Upper lobe of right lung (tissue), 1 donor: Measurements from ENCODE around the gene SNED1. TPM values are rescaled to one million over a fixed set of nuclear protein-coding genes. Genes with fewer than 3 reads are reported as not detected.

Experiments used
- ATAC-seq: fragments of 200-7000 bp; cut with Tn5 transposase; one replicate; pipeline ENCODE4 v1.9.1; 2020; ENCODE audit warnings: mild to moderate bottlenecking, moderate library complexity
- DNase-seq: peaks from one replicate; pipeline ENCODE4 v3.0.0-alpha.2; 2020
- H3K27ac ChIP-seq: fragments of 200-600 bp; one replicate; pipeline ENCODE4 v1.8.0; 2022
- H3K27me3 ChIP-seq: fragments of 200-600 bp; one replicate; pipeline ENCODE4 v1.8.0; 2022; ENCODE audit warnings: mild to moderate bottlenecking
- H3K36me3 ChIP-seq: fragments of 200-600 bp; one replicate; pipeline ENCODE4 v1.8.0; 2022
- H3K4me1 ChIP-seq: fragments of 200-600 bp; one replicate; pipeline ENCODE4 v1.8.0; 2022
- H3K4me3 ChIP-seq: fragments of 200-600 bp; one replicate; pipeline ENCODE4 v1.8.0; 2022; ENCODE audit warnings: mild to moderate bottlenecking
- H3K9me3 ChIP-seq: fragments of 200-600 bp; one replicate; pipeline ENCODE4 v1.8.0; 2022
- intact Hi-C: fragments of 100-400 bp; cut with DNase I; formaldehyde crosslinking; loops from one replicate; pipeline ENCODE4 v1.11.0; 2022
- total RNA-seq: library from RNA; stranded (reverse); fragmentation: NEBNext Ultra II Directional; extraction: Animal tissue kit (Norgen Biotek cat#: 25700); gene quantifications from one replicate; pipeline ENCODE4 v1.2.1, GENCODE V29; 2021
- TF ChIP-seq, protein P1 (sequence below): fragments of 200-600 bp; IDR thresholded peaks from one replicate; pipeline ENCODE4 v1.8.0; 2022; ENCODE audit warnings: antibody characterized with exemption
- donor health status: DM: no; HTN: yes; CAD: no; lungs with severe emphysema.

Gene SNED1
- total RNA-seq, 1 donor from 2014 or later = 38.4 TPM

DNA sequence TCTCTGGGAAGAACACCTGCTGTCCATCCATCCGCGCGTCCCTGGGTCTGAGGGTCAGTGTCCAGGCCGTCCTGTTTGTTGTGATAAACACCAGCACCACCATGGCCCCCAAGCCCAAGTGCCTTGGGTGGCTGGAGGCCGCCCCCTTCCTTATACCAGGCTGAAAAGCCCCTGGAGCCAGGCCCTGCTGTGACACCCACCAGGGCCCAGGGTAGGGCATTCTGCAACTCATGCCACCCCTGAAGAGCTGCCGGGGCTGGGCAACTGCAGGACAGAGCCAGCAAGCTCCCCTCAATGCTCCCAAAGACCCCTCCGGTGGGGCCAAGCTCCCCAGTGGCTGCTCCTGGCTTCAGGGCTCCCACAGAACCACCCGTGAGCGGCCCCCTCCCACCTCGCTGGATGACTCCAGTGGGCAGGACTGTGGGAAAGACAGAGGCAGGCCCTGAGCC lies 31.9 kb upstream of the SNED1 start:
- H3K36me3 ChIP-seq = no peaks in the 10 kb centered on the region
- ATAC-seq (no peak), DNase-seq (peak; percentile 58)
- H3K9me3 ChIP-seq = no peaks in the 10 kb centered on the region
- TF ChIP-seq, protein P1, sequence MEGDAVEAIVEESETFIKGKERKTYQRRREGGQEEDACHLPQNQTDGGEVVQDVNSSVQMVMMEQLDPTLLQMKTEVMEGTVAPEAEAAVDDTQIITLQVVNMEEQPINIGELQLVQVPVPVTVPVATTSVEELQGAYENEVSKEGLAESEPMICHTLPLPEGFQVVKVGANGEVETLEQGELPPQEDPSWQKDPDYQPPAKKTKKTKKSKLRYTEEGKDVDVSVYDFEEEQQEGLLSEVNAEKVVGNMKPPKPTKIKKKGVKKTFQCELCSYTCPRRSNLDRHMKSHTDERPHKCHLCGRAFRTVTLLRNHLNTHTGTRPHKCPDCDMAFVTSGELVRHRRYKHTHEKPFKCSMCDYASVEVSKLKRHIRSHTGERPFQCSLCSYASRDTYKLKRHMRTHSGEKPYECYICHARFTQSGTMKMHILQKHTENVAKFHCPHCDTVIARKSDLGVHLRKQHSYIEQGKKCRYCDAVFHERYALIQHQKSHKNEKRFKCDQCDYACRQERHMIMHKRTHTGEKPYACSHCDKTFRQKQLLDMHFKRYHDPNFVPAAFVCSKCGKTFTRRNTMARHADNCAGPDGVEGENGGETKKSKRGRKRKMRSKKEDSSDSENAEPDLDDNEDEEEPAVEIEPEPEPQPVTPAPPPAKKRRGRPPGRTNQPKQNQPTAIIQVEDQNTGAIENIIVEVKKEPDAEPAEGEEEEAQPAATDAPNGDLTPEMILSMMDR = no peak
- H3K27me3 ChIP-seq = no peaks in the 10 kb centered on the region
- intact Hi-C loops = no loop called here
- H3K4me3 ChIP-seq = no peak overlapping the region
- H3K4me1 ChIP-seq = peaks cover 11% of the 10 kb centered on the region
- no peak overlapping the region for H3K27ac ChIP-seq

DNA sequence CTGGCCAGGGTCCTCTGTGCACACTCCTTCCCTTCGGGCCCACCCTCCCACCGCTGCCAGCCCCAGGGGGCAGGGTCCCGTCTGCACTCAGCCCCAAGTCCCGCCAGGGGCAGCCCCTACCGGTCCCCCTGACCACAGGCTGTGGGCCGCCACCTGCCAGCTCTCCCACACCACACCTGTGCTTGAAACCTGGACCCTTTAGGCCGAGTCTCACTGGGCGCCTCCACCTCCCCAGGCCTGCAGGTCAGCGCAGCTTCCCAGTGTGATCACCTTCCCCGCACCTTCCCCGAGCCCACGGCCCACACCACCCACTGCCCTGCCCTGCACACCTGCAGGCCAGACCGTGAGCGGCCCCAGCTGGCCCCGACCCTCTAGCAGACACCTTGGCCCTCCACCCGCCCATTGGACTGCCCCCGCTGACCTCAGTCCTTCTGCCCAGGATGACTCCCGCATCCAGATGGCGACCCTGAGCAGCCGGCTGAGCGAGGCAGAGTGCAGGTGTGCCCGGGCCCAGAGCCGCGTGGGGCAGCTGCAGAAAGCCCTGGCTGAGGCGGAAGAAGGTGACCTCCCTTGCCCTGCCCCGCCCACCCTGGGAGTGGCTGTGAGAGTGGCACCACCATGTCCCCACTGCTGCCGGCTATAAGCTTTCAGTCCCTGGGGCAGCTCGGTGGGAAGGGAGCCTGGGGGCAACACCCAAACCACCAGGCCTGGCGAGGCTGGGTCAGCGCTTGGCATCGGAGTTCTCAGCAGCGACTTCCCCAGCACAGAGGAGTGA lies 31.3 kb upstream of the SNED1 start:
- Histone ChIP-seq H3K4me3 (no peak overlapping the region), H3K27ac (no peak overlapping the region)
- intact Hi-C loops = no loop called here

DNA sequence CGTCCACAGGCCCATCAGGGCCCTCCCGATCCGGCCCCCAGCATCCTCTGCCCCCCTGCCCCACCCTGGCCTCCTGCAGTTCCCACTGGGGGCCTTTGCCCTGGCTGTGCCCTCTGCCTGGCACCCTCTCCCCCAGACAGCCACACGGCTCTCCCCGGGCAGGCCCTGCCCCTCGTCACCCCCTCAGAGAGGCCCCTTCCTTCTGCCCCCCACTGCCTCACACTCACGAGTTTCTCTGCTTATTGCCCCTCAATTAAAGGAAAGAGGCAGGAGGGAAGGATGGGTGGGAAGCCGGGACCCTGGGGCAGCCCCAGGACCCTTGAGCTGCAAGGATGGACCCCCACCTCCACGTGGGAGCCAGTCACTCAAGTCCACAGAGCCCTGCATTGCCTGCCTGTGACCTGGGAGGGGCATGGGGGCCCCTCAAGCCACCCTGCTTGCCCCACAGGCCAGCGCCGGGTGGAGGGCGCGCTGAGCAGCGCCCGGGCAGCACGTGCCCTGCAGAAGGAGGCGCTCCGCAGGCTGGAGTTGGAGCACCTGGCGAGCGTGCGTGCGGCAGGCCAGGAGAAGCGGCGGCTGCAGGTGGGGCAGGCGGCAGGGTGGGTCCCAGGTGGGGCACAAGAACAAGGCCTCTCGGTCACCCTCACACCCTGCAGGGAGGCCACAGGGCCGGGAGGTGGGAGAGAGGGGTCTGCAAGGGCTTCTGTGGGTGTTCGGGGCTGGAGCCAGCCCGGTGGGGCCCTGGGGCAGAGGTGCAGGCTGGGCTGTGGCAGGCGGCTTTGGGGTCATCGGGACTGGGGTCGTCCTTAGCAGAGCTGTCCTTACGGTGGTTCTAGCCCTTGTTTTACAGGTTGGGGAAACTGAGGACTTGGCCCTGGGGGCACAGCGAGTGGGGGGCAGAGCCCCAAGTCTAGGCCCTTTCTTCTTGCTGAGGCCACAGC lies 30.5 kb upstream of the SNED1 start:
- TF ChIP-seq, protein P1 = no peak
- Histone ChIP-seq H3K36me3 (no peaks in the 10 kb centered on the region), H3K27ac (no peak overlapping the region), H3K27me3 (no peaks in the 10 kb centered on the region), H3K4me1 (peaks cover 11% of the 10 kb centered on the region), H3K9me3 (no peaks in the 10 kb centered on the region), H3K4me3 (no peak overlapping the region)
- peak; percentile 61 for DNase-seq
- intact Hi-C loops = no loop called here
- ATAC-seq = no peak

More for the DNA sequence above, 31.3 kb upstream of the SNED1 start:
- Histone ChIP-seq H3K4me1 (peaks cover 11% of the 10 kb centered on the region), H3K36me3 (no peaks in the 10 kb centered on the region), H3K9me3 (no peaks in the 10 kb centered on the region), H3K27me3 (no peaks in the 10 kb centered on the region)
- DNase-seq = peak; percentile 63
- no peak for ATAC-seq
- TF ChIP-seq, protein P1 = no peak

DNA sequence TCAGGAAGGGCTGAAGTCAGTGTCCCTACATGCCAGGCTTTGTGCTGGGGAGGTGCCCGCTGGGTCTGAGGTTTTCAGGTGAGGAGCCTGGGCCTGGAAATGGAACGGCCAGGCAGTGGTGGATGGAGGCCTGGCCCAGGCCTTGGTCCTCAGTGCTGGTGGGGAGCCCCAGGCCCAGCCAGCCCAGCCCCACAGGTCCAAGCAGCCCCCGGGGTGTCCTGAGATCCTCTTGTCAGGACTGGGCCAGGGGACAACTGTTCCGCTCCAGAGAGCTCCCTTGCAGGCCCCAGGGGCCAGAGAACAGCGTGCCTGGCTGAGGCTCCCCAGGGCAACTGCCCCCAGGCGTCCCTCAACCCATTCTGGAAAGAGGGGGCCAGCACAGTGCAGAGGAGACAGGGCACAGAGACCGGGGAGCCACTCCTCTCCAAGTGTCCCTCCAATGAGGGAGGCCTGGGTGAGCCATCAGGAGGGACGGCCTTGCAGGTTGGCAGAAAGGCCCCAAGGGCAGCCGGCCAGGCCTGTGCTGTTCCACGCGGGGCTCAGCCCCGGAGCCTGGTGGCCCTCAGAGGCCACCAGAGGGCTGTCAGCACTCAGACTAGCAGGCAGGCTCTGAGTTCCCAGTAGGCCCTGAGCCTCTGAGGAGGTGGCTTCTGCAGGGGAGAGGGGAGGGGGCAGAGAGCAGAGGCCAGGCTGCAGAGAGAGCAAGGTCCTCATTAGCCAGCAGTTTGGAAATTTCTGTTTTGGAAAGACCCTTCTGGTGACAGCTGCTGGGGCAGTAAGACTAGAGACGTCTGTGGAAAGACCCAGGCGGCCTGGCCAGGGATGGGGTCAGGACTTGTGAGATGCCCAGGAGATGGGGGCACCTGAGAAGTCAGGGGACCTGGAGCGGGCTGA lies 29.4 kb upstream of the SNED1 start:
- H3K9me3 ChIP-seq = no peaks in the 10 kb centered on the region
- peak overlapping the region; percentile 24 for H3K27ac ChIP-seq
- no peak overlapping the region for H3K4me3 ChIP-seq
- no peaks in the 10 kb centered on the region for H3K36me3 ChIP-seq
- TF ChIP-seq, protein P1 = no peak
- peaks cover 11% of the 10 kb centered on the region for H3K4me1 ChIP-seq
- H3K27me3 ChIP-seq = no peaks in the 10 kb centered on the region
- intact Hi-C loops = no loop called here
- ATAC-seq = no peak
- peak; percentile 61 for DNase-seq

DNA sequence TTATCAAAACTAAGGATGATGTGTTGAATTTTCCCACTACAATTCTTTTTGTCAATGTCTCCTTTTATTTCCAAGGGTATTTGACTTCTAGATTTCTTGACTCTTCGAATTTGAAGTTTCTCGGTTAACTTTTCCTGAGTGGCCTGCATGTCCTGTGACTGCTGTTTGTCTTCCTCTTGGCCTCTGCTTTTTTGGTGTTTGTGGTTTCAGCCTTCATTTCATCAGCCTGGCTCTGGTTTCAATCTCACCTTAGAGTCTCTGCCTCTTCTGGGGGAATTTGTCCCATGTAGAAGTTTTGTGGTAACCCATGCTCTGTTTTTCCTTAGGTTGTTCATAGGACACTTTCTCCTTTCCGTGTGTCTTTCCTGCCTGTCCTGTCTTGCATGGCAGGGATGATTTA lies 28.3 kb upstream of the SNED1 start:
- no peak overlapping the region for H3K4me3 ChIP-seq
- no peaks in the 10 kb centered on the region for H3K27me3 ChIP-seq
- no peak for ATAC-seq
- intact Hi-C loops = no loop called here
- DNase-seq = no peak
- H3K27ac ChIP-seq = no peak overlapping the region
- TF ChIP-seq, protein P1 = no peak
- peaks cover 3% of the 10 kb centered on the region for H3K4me1 ChIP-seq
- no peaks in the 10 kb centered on the region for H3K36me3 ChIP-seq
- no peaks in the 10 kb centered on the region for H3K9me3 ChIP-seq
